Measurements from ENCODE around the gene FGFBP3.
A peak's percentile ranks its signal among the peaks of the same experiment; 100 is the strongest.

FGFBP3 gene

GRCh38 chr10:91939653-91940052 lies 30.4 kb upstream of the FGFBP3 start:
- H3K4me3 ChIP-seq (ENCODE audit: low read depth, low read length), result no peak overlapping the region
- no peak for TF ChIP-seq CTCF (conservative IDR thresholded peaks at IDR 0.05; ENCODE audit: low read depth, low read length)
- no peak for DNase-seq (ENCODE audit: low read depth)

DNA sequence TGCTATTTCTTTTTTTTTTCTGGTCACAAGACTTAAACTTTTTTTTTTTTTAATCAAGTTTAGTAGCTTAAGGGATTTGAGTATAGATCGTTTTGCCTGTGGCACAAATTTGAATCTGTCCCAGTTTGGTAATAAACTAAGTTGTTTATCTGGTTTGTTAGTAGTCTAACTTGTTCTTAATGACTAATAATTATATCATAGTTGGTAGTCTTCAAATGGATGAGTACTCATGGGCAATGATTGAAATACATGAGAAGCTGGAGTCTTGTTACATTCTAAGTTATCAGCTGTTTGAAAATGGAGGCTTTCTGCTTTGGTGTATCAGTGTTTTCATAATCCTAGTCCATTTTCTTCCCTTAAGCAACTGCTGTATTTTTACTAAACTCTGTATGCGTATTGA lies 26.6 kb upstream of the FGFBP3 start:
- no peak for TF ChIP-seq CTCF (conservative IDR thresholded peaks at IDR 0.05; ENCODE audit: low read depth, low read length)
- no peak overlapping the region for H3K4me3 ChIP-seq (ENCODE audit: low read depth, low read length)
- no peak for DNase-seq (ENCODE audit: low read depth)

DNA sequence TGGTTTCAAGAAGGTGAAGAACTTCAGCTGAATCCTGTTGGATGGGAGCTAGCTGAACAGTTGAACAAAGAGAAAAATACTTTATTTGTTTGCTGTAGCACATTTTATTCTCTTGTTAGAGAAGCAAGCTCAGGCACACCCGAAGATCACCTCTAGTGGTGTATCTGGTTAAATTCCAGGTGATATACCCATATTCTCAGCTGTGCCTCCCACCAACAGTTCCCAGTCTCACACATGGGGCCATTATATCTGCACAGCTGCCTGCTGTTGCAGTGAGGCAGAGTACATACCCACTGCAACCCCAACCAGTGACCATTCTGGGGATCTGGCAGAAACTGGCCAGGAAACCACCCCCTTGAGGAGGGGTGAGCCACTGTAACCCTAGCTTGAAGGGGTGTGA lies 23.5 kb upstream of the FGFBP3 start:
- no peak for TF ChIP-seq CTCF (conservative IDR thresholded peaks at IDR 0.05; ENCODE audit: low read depth, low read length)
- no peak overlapping the region for H3K4me3 ChIP-seq (ENCODE audit: low read depth, low read length)
- DNase-seq (ENCODE audit: low read depth), result no peak

DNA sequence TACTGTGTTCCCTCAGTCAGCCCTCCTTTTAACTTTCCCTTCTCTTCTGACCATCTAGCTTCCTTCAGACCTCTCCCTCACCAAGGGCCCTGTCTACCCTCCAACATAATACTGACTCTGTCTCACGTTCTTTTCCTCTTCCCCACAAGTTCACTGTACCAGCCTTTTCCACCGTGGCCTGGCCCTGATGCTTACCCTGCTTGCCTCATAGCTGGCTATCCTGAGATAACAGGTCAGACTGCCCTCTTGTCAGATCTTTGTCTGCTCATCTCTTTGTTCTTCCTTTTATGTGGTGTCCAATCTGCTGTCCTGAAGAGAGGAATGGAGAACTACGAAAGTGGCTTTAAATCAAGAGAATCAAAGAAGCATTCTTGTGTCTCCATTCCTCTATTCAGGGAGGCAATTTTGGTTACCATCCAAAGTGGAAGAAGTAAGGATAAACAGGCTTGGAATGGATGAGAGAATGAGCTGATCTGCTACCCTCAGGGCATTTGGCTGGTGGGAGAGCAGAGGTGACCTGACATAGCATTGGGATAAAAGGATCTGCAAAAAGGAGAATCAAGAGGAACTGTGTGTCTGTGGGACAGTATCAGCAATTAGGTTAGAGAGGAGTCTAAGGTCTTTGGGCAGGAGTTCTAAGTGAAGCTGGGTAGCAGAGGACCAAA lies 22.4 kb upstream of the FGFBP3 start:
- no peak for TF ChIP-seq CTCF (conservative IDR thresholded peaks at IDR 0.05; ENCODE audit: low read depth, low read length)
- no peak for DNase-seq (ENCODE audit: low read depth)
- no peak overlapping the region for H3K4me3 ChIP-seq (ENCODE audit: low read depth, low read length)

DNA sequence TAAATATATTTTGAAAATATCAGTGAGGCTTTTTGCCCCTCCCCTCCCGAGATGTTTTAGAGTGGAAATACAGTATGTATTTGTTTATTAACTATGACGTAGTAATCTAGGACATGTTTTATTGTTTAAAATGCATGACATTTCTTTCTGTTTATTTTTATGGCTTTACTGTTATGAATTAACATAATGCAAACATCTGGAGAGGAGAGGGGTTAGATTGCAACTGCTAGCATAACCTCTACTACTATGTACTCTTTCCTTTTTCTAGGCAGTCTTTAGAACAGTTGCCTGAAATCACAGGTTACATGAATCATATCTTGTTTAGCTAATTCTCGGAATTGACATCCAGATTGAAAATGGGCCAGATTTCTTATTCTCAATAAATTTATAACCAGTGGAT lies 21.7 kb upstream of the FGFBP3 start:
- DNase-seq (ENCODE audit: low read depth), result peak; percentile 58
- no peak for TF ChIP-seq CTCF (conservative IDR thresholded peaks at IDR 0.05; ENCODE audit: low read depth, low read length)
- no peak overlapping the region for H3K4me3 ChIP-seq (ENCODE audit: low read depth, low read length)

- no peak for DNase-seq (ENCODE audit: low read depth)
- no peak for TF ChIP-seq CTCF (conservative IDR thresholded peaks at IDR 0.05; ENCODE audit: low read depth, low read length)
- peak overlapping the region; percentile 89 for H3K4me3 ChIP-seq (ENCODE audit: low read depth, low read length)
Observed at GRCh38 chr10:91925022-91925320, 15.7 kb upstream of the FGFBP3 start.

DNA sequence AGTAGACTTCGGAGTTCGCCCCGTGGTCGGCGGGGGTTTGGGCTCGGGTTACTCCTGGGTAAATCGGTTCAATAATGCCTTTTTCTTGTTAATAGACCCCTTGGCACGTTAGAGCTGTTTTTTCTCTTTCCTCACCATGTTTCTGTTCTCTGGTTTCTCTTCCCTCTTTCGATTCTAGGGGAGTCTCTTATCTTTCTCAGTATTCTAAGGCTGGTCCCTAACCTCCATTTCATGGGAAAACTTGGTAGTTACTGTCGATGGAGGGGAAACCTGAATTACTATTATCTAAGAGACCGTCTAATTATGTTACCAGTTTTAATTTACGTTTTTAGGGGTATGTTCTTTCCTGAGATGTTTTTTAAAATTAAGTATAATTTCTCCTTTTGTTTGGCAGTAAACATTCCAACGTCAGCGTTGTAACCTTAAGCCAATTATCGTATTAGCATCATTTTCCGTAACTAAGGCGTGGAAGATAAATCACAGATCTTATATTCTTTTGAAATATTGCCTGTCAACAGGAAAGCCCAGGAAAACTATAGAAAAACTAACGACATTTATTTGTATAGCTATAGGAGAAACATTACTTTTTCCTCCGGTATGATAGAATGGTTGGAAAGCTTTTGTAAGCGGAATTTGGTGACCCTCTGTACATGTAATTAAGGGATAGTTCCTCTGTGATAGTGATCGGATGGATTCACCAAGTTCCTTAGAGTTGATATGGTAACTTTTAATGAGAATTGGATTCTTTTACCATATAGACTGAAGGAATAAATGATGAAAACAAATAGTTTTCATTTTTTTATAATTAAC lies 15.1 kb upstream of the FGFBP3 start:
- peak overlapping the region; percentile 89 for H3K4me3 ChIP-seq (ENCODE audit: low read depth, low read length)
- peak; percentile 26 for DNase-seq (ENCODE audit: low read depth)
- TF ChIP-seq CTCF (conservative IDR thresholded peaks at IDR 0.05; ENCODE audit: low read depth, low read length), result no peak

Data from choroid plexus epithelial cell (primary cell).